Endodermal cell (in vitro differentiated cells): ENCODE data around the gene SPRED2. TPM values are rescaled to one million over a fixed set of nuclear protein-coding genes. Genes with fewer than 3 reads are reported as not detected.

Experiments used
- DNase-seq: peaks from one replicate; pipeline ENCODE4 v3.0.0-alpha.2; 2017
- H3K27ac ChIP-seq: 2 replicates; pipeline ENCODE4 v1.5.1; 2013; ENCODE audit warnings: mild to moderate bottlenecking, low read depth, low read length, moderate library complexity
- H3K27me3 ChIP-seq: 2 replicates; pipeline ENCODE4 v1.6.1; 2013; ENCODE audit warnings: mild to moderate bottlenecking, low read length, moderate library complexity; ENCODE audit not compliant: insufficient read depth, control insufficient read depth, poor library complexity, severe bottlenecking
- H3K36me3 ChIP-seq: 2 replicates; pipeline ENCODE4 v1.7.0; 2013; ENCODE audit warnings: mild to moderate bottlenecking, low read length, moderate library complexity; ENCODE audit not compliant: control insufficient read depth, insufficient read depth
- H3K4me1 ChIP-seq: one replicate; pipeline ENCODE4 v1.7.0; 2013; ENCODE audit warnings: low read length; ENCODE audit not compliant: control insufficient read depth, insufficient read depth
- H3K4me3 ChIP-seq: 2 replicates; pipeline ENCODE4 v1.5.1; 2013; ENCODE audit warnings: mild to moderate bottlenecking, low read length, moderate library complexity
- H3K9ac ChIP-seq: 2 replicates; pipeline ENCODE4 v1.6.1; 2013; ENCODE audit warnings: mild to moderate bottlenecking, low read length, moderate library complexity; ENCODE audit not compliant: poor library complexity, severe bottlenecking; ENCODE audit errors: extremely low read depth
- H3K9me3 ChIP-seq: 2 replicates; pipeline ENCODE4 v1.6.1; 2013; ENCODE audit warnings: mild to moderate bottlenecking, low read length, moderate library complexity; ENCODE audit not compliant: control insufficient read depth
- H3K27ac Mint-ChIP-seq: 2 replicates; pipeline ENCODE4 v1.8.0; 2020; ENCODE audit warnings: mixed read lengths
- H3K27me3 Mint-ChIP-seq: 2 replicates; pipeline ENCODE4 v1.8.0; 2021; ENCODE audit warnings: mild to moderate bottlenecking, mixed read lengths; ENCODE audit not compliant: insufficient read depth
- H3K36me3 Mint-ChIP-seq: 2 replicates; pipeline ENCODE4 v1.8.0; 2020; ENCODE audit warnings: low read depth, mixed read lengths
- H3K4me1 Mint-ChIP-seq: 2 replicates; pipeline ENCODE4 v1.8.0; 2020; ENCODE audit warnings: mixed read lengths
- H3K4me3 Mint-ChIP-seq: 2 replicates; pipeline ENCODE4 v1.8.0; 2020; ENCODE audit warnings: mild to moderate bottlenecking, moderate library complexity, mixed read lengths
- H3K9me3 Mint-ChIP-seq: 2 replicates; pipeline ENCODE4 v1.8.0; 2020; ENCODE audit warnings: mild to moderate bottlenecking, mixed read lengths
- WGBS, 2 experiments: methylation state at CpG; one replicate each; pipeline versions ENCODE4 v1.1.5 to v1.1.7; 2013; ENCODE audit warnings: missing lambda C conversion rate in 2 of 2, mixed read lengths in 1 of 2; ENCODE audit not compliant: insufficient coverage in 1 of 2, insufficient read length in 1 of 2; 5-methylcytosine and 5-hydroxymethylcytosine counted together
- total RNA-seq, 2 donors: library from RNA; stranded (reverse); fragmentation: NEBNext Ultra II Directional in 1 of 2; extraction: Animal tissue kit (Norgen Biotek cat#: 25700) in 1 of 2; gene quantifications; 2 replicates in 1 of 2; 3 replicates in 1 of 2; pipeline ENCODE4 v1.2.1, GENCODE V29; 2021
- TF ChIP-seq, protein P1 (sequence below): fragments of 200-600 bp; sonication (generic); conservative IDR thresholded peaks from 2 replicates; pipeline ENCODE4 v1.5.0; 2021; ENCODE audit warnings: antibody characterized with exemption, mild to moderate bottlenecking

SPRED2 gene
- total RNA-seq, 2 donors from 2014 or later, result 60.3 to 70.1 TPM

DNA sequence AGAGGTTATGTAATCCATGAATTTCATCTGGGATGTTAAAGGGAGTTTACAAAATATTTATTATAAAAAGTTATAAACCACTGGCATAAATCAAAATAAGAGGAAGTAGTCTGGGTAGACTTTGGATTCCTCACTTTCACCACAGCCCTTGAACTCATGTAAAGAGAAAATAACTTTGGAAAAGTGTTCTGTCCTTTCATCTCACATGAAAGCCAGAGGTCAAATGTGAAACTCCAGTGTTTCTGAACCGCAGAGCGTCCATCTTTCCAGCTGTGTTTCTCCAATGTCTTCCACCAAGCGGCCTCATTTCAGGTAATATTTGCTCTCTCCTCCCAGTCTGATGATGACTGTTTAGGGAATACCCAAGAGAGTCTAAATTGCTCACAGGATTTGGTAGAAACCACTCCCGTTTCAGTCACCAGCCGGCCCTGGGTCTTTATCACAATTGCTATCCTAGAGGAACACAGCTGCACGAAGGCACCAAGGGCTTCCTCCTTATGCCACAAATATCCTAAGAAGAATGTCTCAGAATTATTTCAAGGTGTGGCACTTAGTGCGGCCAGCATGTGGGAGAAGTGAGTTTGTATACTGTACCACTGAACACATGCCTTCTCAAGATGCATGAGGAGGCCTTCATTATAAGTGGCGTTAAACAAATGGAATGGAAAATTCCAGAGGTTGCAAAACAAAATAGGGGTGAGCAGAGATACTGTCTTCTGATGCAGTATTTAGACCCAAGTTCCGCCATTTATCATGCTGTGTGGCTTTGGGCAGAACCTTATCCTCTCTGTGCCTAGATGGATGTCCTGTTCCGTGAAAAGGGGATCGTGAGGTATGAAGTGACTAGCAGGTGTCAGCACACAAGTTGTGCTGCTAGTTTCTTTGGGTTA is 140.9 kb downstream of the SPRED2 start:
- no peak for DNase-seq
- TF ChIP-seq, protein P1, sequence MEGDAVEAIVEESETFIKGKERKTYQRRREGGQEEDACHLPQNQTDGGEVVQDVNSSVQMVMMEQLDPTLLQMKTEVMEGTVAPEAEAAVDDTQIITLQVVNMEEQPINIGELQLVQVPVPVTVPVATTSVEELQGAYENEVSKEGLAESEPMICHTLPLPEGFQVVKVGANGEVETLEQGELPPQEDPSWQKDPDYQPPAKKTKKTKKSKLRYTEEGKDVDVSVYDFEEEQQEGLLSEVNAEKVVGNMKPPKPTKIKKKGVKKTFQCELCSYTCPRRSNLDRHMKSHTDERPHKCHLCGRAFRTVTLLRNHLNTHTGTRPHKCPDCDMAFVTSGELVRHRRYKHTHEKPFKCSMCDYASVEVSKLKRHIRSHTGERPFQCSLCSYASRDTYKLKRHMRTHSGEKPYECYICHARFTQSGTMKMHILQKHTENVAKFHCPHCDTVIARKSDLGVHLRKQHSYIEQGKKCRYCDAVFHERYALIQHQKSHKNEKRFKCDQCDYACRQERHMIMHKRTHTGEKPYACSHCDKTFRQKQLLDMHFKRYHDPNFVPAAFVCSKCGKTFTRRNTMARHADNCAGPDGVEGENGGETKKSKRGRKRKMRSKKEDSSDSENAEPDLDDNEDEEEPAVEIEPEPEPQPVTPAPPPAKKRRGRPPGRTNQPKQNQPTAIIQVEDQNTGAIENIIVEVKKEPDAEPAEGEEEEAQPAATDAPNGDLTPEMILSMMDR, result no peak
- WGBS, 2 experiments, result 95 to 97% methylated on average over 10 to 11 of the region's 11 CpGs
- H3K4me1 ChIP-seq, result peaks cover 7% of the 10 kb centered on the region
- peaks cover 14% of the 10 kb centered on the region for H3K27me3 Mint-ChIP-seq
- H3K9me3 Mint-ChIP-seq, result no peaks in the 10 kb centered on the region
- no peaks in the 10 kb centered on the region for H3K27me3 ChIP-seq
- H3K4me3 Mint-ChIP-seq, result no peak overlapping the region
- no peaks in the 10 kb centered on the region for H3K9me3 ChIP-seq
- no peaks in the 10 kb centered on the region for H3K36me3 Mint-ChIP-seq
- H3K27ac ChIP-seq, result no peak overlapping the region
- no peak overlapping the region for H3K9ac ChIP-seq
- H3K36me3 ChIP-seq, result no peaks in the 10 kb centered on the region
- no peak overlapping the region for H3K4me3 ChIP-seq
- no peak overlapping the region for H3K27ac Mint-ChIP-seq
- peaks cover 24% of the 10 kb centered on the region for H3K4me1 Mint-ChIP-seq

DNA sequence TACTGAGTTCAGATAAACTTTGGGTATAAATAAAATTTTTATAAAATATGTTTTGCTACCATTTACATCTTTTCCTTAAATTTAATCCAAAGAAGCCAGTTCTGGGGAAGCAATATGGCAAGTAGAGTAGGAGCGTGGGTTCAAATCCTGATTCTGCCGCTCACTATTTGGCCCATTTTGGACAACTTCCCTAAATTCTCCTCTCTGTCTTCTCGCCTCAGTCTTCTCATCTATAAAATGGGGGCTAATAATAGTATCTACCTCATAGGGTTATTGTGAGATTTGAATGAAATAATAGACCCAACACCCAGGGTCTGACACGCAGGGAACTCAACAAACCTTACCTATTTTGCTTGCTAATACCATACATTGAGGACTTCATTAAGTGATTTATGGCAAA is 145.0 kb downstream of the SPRED2 start:
- Histone ChIP-seq H3K27me3 (no peaks in the 10 kb centered on the region), H3K4me1 (no peaks in the 10 kb centered on the region), H3K9ac (no peak overlapping the region), H3K9me3 (no peaks in the 10 kb centered on the region), H3K27ac (no peak overlapping the region), H3K36me3 (no peaks in the 10 kb centered on the region), H3K4me3 (no peak overlapping the region)
- Mint-ChIP-seq H3K36me3 (no peaks in the 10 kb centered on the region), H3K4me1 (no peaks in the 10 kb centered on the region), H3K27ac (no peak overlapping the region), H3K9me3 (no peaks in the 10 kb centered on the region), H3K27me3 (peaks cover 43% of the 10 kb centered on the region), H3K4me3 (no peak overlapping the region)
- TF ChIP-seq, protein P1, result no peak
- WGBS, 2 experiments, result 91 to 100% methylated on average over 1 to 3 of the region's 4 CpGs
- DNase-seq, result no peak

DNA sequence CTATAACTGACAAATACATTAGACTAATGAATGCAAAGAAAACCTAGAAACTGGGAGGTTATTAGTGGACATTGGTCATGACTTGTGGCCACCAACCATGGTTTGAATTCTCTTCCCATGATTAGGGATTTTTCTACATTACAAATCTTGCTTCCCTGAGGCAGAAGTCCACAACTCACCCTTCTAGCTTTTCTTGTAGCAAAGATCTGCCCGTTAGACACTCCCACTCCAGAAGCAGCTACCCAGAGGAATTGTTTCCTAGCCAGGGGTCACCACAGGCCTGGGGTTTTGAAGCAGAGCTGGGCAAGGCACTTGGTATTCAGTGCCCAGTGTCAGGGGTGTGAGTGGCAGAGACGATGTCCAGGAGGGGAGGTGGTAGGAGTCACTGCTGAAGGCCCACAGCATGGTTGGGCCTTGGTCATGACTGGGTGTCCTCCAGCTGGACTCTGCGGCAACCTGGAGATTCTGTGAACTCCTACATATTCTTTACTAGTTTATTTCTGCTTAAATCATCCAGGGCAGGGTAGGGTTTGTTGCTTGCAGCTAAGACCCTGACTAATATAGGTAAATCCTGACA is 149.8 kb downstream of the SPRED2 start:
- H3K36me3 Mint-ChIP-seq, result peaks cover 3% of the 10 kb centered on the region
- H3K36me3 ChIP-seq, result no peaks in the 10 kb centered on the region
- H3K9me3 ChIP-seq, result no peaks in the 10 kb centered on the region
- peaks cover 3% of the 10 kb centered on the region for H3K4me1 ChIP-seq
- no peak overlapping the region for H3K27ac Mint-ChIP-seq
- 72 to 81% methylated on average over 2 to 3 of the region's 3 CpGs for WGBS, 2 experiments
- no peak overlapping the region for H3K27ac ChIP-seq
- H3K4me3 ChIP-seq, result no peak overlapping the region
- no peak overlapping the region for H3K4me3 Mint-ChIP-seq
- TF ChIP-seq, protein P1, result no peak
- no peak overlapping the region for H3K9ac ChIP-seq
- no peaks in the 10 kb centered on the region for H3K9me3 Mint-ChIP-seq
- H3K27me3 ChIP-seq, result no peaks in the 10 kb centered on the region
- H3K4me1 Mint-ChIP-seq, result peaks cover 11% of the 10 kb centered on the region
- peaks cover 79% of the 10 kb centered on the region for H3K27me3 Mint-ChIP-seq
- DNase-seq, result peak; percentile 43
